SW480 (cell line): ENCODE results near the gene SLC1A2.
A peak's percentile ranks its signal among the peaks of the same experiment; 100 is the strongest.

Source experiments
- DNase-seq: peaks from one replicate; pipeline ENCODE4 v3.0.0-alpha.2; 2016; ENCODE audit warnings: low spot score

The SLC1A2 gene

DNA sequence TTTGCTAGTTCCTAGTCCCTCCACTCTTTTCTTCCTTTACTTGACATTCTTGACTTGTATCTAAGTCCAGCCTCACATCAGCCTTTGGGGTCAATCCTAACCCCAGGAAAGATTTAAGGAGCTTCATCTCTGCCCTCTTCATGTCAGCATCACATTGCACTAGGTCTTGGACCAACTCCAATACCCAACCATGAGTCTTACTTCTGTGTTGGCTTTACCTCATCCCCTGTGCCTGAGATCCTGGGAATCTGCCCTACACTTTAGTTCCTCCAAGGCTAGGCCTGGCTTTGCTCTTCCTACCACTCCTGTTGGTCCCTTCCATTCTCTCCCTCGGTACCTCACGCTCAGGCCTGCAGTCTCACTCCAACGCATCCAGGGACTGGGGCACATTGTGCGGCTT, 117.0 kb downstream of the SLC1A2 start:
- no peak for DNase-seq

DNA sequence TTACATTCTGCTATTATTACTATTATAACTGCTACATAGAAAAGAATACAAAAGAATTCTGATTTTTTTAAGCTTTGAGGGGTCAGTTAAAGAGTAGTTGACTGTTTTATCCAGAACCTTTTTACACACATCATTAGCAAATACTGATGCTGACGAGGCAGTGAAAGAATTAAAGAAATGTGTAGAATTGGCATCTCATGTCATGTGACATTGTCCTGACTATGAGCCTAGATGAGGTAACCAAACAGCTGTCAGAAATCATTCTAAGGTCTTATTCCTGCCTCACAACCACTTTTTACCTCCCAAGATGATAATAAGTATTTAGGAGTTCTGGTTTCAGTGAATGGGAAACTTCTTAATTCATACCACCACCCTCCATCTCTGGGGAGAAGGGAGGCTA, 121.0 kb downstream of the SLC1A2 start:
- DNase-seq = no peak

DNA sequence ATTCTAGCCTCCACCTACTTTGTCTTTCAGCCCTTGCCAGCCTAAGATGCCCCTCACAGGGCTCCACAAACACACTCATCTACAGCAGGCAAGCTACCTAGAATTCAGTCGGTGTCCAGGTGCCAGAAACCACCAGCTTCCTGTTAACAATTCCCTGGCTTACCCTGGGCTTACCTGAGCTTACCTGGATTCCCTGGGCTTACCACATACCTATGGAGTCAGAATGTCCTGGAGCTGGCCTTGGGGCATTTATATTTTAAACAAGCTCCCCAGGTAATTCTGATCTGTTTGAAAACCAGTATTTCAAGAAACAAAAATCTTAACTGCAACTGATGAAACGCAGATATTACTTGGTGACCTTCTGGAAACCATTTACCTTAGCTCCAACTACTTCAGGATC, 123.6 kb downstream of the SLC1A2 start:
- DNase-seq = no peak

DNA sequence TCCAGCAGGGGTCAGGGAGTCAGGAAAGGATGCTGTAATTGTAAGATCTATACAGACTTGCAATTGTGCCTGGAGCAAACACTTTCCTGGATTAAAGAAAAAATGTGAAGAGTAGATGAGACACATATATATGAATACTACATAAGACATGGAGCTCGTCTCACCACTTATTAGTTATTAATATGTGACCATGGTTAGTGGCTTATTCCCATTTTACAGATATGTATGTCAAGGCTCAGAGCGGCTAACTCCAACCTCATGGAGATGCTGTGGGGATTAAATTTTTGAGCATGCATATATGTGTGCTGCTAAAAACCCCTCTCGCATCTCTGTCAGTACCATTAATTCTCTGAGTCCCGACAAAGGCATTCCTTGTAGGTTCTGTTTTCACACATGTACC, 125.7 kb downstream of the SLC1A2 start:
- no peak for DNase-seq

DNA sequence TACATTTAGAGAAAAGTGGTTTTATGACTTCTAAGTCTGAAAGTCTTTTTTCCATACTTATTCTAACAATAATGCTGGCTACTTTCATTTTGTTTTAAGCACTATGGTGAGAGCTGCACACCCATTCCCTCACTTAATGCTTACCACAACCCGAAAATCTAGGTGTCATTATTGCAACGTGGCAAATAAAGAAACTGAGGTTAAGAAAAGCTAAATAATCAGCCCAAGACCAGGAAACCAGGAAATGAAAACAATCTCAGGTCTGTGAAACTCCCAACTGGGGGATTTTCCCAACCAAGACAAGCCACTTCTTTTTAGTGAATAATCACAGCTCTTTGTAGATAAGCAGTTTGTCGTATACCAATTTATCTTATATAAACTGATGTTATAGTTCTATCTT, 126.3 kb downstream of the SLC1A2 start:
- no peak for DNase-seq

DNA sequence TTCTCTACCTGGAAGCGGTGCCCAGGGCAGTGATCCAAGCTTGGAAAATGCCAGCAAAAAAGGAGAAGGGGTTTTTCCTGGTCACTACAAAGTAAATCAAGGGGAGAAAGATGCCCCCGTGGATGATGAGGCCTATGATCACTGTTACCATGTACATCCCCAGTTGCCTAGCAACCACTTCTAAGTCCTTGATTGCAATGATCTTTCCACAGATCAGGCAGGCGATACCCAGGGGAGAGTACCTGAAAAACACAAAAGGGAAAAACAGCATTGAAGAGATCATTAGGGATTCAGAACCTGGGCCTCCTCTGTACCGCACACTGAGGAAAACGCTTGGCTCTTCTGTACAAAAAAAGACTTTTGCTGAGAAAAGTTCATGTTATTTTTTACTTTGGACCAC, 127.1 kb downstream of the SLC1A2 start:
- no peak for DNase-seq

DNA sequence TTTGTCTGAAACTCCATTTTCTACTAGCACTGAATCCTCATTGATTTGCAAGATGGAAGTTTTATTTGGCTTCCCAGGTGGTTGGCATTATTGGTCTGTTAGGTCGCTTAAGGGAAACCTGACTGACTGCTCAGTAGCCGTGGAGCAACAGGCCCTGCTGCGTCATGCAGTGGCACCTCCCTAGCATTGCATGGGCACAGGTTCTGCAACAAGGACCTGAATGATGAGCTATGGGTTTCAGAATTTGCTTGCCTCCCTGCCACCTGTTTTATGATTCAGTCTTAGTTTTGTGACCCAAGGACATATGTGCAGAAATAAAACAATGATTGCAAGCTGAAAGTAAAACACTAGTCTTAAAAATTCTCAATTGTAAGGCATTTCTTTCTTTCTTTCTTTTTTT, 128.5 kb downstream of the SLC1A2 start:
- no peak for DNase-seq

DNA sequence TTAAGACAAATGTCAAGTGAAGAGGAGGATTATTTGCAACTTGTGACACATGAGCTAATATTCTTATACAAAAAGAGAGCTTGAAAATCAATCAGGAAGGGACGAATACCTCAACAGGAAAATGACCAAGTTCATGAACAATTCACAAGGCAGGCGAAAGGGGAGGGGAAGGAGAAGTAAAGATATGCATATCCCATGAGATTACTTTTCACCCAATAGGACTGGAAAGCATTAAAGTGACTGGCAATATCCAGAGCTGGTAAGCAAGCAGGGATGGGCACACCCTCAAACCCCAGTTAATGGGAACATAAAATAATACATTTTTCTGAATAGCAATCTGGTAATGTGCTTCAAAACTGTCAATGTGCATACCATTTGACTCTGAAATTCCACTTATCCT, 129.5 kb downstream of the SLC1A2 start:
- DNase-seq = no peak

DNA sequence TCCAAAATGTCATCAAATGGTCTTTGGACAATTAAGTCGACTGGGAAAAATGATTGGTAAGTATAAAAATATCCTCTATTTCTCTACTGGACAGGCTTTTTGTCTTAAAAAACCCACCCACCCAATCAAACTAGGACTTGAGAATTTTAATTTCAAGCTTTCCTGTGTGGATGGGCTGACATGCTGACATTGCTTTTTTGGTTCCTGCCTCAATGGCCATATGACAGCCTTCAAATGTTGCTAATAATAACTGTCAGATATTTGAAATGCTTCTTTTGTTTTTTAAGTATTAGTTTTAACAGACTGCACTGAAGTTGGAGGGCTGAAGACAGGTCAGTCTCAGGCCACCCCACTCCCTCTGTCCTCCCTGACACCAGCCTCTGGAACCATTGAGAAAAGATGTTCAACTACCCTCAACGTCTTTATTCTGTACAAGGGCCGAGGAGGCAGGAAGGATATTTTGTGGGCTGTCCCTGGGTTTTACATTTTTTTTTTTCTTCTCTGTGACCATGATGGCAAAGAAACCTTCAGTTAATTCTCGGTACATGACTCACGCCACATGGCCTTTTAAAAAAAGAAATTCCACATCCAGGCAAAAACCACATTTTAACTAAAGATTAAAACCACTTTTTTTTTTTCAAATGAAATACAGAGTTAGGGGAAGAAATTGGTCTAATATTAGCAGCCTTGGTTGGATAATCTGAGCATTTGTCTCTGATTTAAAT, 130.4 kb downstream of the SLC1A2 start:
- no peak for DNase-seq

DNA sequence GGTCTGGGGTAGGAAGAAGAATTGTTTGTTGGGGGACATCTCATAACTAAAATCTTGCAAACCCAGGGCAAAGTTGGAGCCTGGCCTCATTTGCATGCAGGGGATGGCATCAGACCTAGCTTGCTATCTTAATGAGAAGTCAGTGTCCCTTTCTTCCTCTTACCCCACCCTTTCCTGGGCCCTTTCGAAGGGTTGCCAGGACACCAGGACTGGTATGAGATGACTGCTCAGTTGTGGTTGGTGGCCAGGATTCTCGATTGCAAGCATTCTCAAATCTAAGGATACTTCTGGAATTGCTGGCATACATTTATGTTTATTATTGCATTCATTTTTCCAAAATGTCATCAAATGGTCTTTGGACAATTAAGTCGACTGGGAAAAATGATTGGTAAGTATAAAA, 131.0 kb downstream of the SLC1A2 start:
- DNase-seq = no peak

DNA sequence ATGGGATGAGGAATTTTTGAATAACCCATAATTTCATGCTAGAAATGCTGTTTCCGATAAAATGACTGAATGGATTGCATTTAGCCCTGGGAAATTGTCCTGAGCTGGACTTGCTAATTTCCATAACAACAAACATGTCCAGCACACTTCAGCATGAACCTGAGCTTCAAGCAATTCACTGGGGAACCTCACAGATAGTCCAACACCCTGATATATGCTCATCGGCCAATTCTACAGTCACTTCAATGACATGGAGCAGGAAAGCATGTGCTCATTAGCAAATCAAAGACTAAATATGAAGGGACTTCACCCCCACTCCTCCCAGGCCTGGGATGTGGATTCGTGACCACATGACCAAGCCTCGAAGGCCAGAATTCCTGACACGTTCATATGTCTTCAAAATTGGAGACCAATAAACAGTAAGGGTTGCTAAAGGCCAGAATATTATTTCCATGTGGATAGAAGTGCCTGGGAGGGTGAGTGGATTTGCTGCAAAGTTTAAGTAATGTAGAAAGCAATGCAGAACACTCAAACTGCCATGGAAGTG, 131.9 kb downstream of the SLC1A2 start:
- no peak for DNase-seq

DNA sequence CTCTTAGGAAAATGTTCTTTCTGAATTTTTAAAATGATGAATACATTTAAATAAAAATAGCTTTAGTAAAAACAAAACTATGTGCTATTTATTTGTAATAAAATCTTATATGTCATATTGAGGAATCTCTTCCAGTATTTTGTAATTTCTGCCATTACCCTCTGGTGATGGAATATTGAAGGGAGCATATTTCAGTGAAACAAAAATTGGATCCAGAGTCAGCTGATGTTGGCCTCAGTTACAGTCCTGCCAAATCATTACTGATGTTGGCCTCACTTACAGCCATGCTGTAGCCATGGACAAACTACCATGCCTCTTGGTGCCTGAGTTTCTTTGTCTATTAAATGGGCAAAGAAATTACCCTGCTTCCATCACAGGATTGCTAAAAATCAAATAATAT, 133.2 kb downstream of the SLC1A2 start:
- no peak for DNase-seq

DNA sequence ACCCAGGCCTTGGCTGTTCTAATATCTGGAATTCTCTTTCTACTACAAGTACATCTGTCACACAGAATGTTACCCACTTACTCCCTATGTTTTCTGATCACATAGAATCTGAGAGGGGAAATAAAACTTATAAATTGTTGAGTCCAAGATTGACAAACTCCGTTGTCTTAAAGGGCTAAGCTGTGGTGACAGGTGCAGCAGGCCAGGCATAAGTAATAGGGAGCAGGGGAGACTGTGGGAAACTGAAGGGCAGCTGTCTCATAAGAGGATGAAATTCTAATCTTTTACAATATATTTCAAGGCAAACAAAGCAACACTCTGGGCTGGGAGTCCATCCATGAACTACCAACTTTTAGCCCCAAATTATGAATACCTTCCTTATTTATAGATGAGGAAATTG, 133.9 kb downstream of the SLC1A2 start:
- no peak for DNase-seq

DNA sequence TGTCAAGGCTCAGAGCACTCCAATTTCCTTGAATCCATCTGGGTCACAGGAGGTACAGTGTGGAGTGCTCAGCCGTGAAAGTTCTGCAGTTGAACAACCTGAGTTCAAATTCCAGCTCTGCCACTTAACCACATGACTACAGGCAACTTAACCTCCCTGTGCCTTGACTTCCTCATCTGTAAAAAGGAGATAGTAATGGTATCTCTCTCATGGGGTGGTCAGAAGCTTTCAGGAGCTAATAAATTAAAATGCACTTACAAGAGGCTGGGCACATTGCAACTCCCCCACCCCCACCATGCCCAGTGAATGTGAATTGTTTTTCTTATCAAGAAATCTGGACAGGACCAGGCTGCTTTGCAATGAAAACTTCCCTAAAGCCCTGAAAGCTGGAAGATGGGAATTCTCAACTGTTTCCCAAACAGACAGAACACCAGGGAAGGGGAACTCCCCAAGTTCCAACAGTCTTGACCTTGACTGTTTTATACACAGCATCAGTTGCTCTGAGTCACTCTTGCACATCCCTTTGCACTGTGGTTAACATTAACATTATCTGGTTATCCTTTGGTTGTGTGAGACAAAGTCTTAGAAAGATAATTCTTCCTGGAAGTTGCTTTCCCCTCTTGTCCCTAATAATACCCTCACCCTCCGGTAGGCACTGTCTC, 137.0 kb downstream of the SLC1A2 start:
- no peak for DNase-seq

DNA sequence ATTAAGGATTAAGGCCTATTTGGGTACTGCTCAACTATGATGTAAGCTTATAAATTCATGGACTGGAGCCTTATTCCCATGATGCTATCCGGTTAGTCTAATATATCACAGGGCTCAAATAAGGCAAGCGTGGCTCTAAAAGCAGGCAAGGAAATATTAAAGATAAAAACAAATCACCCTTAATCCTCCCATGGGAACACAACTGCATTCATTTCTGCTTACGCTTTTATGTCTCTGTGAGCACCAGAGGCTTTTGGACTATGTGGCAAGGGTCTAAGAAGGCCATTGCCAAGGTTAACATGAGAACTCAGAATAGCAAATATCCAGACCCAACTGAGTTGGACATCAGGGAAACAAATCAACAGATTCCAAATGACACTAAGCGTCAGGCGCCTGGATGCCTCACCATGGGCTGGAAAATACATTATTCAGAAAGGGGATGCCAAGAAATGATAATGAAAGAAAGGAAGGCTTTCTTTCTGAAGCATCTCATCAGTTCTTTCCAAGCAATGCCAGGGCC, 138.1 kb downstream of the SLC1A2 start:
- no peak for DNase-seq

DNA sequence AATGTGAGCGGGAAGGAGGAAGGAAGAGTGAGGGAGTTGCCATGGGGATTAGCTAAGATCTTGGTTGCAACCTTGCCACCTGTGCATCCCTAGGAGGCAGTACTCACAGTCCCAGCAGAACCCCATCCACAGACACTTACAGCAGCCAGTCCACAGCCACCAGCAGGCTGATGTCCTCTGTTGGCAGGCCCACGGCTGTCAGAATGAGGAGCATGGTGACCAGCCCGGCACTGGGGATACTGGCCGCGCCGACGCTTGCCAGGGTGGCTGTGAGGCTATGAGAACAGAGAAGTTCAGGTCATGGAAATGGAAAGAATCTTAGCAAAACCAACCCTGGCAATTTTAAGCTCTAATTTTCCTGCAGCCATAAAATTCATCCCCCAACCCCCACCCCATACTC, 138.6 kb downstream of the SLC1A2 start:
- DNase-seq = no peak

DNA sequence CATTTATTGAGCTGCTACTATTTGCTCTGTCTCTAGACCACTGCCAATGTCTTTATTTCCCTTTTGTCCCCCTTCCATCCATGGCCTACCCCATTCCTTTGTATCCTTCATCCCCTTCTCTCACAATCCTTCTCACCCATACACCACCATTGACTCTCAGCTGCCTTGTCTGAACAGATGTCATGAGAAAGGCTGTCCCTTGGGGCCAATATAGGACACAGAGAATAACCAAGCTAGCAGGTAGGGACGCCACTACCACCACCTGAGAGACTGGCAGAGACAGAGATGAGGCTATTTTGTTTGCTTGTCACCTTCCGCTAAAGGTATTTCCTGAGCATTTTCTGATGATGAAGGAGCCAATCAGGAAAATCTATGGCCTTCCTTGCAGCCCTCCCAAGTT, 141.5 kb downstream of the SLC1A2 start:
- DNase-seq = no peak

DNA sequence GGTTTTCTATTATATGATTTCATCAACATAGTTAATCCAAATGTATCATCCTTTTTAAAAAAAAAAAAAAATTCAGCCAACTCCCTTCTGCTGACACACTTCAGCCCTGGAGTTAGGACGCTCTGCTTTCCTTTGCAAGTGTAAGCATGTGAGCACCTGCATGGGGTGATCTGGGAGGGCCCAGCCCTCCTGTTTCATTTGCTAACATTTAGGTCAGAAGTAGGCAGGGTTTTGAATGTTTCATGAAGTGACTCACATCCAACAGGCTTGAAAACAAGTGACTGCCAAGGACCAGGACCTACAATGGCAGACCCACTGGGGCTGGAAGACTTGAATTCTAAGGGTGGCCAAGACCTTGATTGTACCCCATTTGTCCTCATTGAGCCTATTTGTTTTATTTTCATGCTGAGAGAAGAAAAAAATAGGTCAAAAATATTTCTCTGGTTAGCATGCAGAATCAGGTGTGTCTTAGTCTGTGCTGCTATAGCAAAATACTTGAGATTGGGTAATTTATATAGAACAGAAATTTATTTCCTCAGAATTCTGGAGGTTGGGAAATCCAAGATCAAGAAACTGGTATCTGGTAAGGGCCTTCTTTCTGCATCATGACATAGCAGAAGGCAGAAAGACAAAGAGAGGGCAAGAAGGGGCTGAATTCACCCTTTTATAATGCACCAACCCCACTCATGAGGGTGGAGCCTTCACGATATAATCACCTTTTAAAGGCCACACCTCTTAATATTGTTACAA, 142.8 kb downstream of the SLC1A2 start:
- DNase-seq = peak; percentile 46

DNA sequence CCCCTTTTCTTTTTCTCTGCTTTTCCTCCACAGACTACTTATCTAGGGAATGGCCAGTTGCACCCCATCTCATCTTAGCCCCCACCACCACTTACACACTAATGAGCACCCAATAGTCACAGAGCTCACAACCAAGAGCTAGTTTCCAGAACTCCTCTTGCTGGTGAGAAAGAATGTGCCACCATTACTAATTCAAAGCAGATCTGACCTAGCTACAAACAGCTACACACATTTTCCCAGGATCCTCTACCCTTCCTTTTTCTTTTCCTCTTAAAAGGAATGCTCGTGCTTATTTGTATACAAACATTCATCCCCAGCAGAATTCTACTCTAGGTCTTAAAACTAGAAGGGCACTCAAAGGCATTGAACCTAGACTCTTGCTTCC, 143.6 kb downstream of the SLC1A2 start:
- DNase-seq = no peak

DNA sequence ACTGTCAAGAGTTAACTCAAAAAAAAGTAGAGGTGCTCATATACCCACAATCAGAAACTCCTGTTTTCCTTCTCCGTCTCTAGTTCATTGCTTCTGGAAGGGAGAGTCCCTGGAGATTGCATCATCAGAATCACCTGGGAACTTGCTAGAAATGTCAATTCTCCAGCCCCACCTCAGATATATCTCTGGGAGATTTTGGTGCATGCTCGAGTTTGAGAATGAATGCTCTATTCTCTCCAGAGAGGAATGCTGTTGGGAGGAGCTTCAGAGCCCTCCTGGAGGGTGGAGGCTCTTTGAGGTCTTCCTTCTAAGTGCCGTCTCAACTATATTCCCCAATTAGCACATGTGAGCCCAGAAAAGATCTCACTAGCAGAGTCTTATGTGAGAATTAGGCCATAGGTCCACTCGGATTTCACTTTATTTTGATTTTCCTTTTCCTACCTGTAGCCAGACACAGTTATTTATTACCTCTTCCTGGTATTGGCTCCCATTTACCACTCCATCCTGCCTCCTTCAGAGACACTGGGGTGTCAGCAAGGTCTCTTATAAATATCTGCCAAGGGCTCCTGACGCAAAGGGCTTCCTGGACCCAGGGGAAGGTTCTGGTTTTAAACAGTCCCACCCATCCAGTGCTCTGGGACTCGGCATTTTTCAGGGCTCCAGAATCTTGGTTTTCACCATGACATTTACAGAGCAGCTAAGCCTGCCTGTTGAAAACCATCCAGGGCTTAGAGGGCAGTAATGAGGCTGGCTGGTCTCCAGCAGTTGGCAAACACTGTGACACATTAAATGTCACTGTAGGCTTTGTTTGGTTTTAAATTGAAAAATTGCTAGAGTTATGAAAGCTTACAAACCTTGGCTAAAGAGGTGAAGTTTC, 144.2 kb downstream of the SLC1A2 start:
- DNase-seq = peak; percentile 15

DNA sequence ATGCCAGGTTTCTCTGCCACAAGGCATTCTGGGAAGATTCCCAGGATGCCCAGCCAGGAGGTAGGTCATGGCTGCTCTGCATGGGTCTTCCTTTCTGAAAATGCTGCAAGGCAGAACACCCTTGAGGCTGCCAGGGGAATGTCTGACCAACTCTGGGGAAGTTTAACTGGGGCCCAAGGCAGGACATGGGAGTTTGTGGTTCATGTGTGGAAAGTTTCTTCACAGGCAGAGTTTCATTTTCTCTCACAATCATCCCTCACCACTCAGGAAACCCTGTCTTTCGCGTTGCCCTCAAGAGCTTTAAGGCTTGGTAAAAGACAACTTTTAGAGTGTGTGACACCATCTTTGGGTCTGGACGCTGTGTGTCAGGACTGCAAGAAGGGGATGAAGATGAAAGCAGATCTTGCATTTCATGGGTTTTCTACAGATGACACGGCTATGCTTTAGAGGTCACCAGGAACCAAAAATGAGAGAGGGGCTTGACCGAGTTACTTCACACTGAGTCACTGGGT, 146.9 kb downstream of the SLC1A2 start:
- no peak for DNase-seq

DNA sequence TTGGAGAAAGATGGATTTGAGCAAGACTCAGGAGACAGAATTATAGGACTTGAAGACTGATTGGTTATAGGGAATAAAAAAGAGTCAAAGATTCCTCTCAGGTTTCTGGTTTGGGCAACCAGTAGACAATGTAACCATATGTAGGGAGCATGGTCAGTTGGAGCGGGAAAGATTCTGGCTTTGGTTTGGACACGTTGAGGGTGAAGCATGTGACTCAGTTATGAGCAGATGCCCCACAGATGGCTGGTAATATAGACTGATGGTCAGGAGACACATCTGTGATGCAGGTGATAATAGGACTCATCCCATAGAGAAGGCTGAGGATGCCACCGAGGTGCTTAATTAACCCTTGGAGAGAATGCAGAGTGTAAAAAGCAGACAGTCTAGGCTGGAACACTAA, 148.3 kb downstream of the SLC1A2 start:
- DNase-seq = no peak
